Astrocyte (in vitro differentiated cells and primary cell): ENCODE results near the gene SIAH3.
"Not testable (repeated sequence)": the region's sequence is repeated elsewhere in the genome, so short reads cannot be mapped to it uniquely, and the experiment has no call there.

Source experiments
- EZH2 ChIP-seq: IDR thresholded peaks from 2 replicates; pipeline ENCODE4 v1.6.1; 2012; ENCODE audit warnings: mild to moderate bottlenecking, low read length, inconsistent platforms; ENCODE audit not compliant: insufficient read depth
- TF ChIP-seq, protein P1 (sequence below): IDR thresholded peaks from 2 replicates; pipeline ENCODE4 v1.5.1; 2011; ENCODE audit warnings: low read depth, mild to moderate bottlenecking, inconsistent platforms, low read length, moderate library complexity; ENCODE audit not compliant: insufficient read depth

DNA sequence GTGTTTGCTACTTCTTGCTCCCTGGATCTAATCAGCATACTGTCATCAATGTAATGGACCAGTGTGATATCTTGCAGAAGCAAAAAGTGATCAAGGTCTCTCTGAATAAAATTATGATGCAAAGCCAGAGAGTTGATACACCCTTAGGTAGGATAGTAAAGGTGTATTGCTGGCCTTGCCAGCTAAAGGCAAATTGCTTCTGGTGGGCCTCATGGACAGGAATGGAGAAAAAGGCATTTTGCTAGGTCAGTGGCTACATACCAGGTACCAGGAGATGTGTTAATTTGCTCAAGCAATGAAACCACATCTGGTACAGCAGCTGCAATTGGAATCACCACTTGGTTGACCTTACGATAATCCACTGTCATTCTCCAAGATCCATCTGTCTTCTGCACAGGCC is 95.1 kb downstream of the SIAH3 start:
- TF ChIP-seq, protein P1, sequence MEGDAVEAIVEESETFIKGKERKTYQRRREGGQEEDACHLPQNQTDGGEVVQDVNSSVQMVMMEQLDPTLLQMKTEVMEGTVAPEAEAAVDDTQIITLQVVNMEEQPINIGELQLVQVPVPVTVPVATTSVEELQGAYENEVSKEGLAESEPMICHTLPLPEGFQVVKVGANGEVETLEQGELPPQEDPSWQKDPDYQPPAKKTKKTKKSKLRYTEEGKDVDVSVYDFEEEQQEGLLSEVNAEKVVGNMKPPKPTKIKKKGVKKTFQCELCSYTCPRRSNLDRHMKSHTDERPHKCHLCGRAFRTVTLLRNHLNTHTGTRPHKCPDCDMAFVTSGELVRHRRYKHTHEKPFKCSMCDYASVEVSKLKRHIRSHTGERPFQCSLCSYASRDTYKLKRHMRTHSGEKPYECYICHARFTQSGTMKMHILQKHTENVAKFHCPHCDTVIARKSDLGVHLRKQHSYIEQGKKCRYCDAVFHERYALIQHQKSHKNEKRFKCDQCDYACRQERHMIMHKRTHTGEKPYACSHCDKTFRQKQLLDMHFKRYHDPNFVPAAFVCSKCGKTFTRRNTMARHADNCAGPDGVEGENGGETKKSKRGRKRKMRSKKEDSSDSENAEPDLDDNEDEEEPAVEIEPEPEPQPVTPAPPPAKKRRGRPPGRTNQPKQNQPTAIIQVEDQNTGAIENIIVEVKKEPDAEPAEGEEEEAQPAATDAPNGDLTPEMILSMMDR: not testable (repeated sequence)
- TF ChIP-seq EZH2: not testable (repeated sequence)
